HG02678 (cell line): ENCODE results near the gene MGAT3.

Source experiments
- ATAC-seq: cut with Tn5 transposase; IDR thresholded peaks from one replicate; pipeline ENCODE4 v1.9.1; 2021; ENCODE audit warnings: mild to moderate bottlenecking, moderate library complexity; ENCODE audit not compliant: unreplicated experiment

Gene MGAT3

DNA sequence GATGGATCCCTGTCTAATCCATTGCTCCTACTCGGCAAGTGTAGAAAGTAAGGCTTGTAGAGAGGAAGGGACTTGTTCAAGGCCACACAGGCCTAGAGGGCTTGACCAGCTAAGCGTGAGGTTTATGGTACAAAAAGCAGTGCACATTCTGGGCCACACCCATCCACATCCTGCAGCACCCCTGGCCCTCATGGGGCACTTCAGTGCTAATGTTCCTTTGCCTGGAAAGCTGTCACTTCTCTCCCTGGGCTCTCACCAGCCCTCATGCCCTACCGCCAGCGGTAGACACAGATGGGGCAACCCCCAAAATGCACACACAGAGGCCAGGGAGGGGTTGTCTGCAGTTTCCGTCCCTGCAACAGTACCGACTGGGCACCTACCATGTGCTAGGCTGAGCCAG is 7.1 kb upstream of the MGAT3 start:
- ATAC-seq: no peak

DNA sequence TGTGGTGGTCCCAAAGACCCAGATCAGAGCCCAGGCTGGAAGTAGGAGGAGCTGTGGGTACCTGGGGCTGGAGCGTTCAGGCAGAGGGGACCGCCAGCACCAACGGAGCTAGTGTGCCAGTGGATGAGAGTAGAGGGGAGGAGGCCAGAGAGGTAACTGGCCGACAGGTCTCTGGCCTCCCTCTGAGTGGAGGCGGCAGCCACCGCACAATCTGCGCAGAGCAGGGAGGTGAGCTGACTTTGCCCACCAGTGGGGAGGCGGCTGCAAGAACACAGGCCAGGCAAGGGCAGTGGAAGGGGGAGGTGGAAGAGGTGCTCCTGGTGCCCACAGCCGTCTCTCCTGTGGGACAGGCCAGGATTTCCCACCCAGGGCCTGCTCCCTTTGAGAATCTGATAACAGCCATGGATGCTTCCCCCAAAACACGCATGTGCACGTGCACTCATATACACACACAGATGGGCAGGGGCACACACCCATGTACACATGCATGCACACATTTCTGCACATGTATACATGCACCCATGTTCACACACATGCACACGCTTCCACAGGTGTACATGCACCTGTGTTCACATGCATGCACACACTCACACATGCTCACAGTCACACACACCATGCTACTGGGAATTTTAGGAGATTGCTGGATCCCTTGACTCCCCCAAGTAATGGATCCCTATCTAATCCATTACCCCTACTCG is 6.4 kb upstream of the MGAT3 start:
- ATAC-seq: no peak

DNA sequence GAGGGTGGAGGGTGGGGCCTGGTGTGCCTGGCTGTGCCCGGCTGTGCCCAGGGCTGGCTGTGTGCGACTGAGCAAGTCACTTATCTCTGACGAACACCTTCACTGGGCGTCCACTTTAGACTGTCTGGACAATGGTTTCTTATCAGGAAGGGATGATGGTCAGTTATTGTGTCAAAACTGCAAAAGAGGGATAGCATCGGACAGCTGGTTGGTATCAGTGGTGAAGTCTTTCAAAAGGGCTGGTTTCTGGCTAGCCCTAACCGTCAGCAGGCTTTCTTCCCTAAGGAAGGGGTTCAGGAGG is 4.1 kb upstream of the MGAT3 start:
- no peak for ATAC-seq

DNA sequence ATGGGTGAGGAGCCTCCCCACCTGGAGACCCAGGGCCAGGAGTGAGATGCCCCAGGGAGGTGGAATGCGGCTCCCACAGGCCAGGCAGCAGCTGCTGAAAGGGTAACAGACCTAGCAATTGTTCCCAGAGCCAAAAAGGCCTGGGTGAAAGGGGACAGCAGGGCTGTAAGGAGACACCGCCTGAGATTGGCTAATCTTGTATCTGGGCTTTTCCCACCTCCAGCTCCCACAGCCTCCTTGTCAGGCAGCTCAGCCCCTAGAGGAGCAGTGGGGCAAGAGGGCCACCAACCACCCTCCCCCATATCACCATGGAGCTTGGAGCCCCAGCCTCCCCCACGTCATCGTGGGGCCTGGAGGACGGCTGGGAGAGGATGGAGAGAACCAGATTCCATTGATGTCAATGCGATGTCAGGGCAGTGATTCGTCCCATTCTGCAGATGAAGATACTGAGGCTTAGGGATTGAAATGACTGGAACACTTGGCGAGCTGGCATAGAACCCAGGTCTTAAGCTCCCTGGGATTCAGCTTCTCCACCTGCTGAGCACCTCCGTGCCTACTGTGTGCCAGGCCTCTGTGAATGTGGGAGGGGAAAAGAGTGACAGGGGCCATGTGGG is 2.9 kb upstream of the MGAT3 start:
- no peak for ATAC-seq

DNA sequence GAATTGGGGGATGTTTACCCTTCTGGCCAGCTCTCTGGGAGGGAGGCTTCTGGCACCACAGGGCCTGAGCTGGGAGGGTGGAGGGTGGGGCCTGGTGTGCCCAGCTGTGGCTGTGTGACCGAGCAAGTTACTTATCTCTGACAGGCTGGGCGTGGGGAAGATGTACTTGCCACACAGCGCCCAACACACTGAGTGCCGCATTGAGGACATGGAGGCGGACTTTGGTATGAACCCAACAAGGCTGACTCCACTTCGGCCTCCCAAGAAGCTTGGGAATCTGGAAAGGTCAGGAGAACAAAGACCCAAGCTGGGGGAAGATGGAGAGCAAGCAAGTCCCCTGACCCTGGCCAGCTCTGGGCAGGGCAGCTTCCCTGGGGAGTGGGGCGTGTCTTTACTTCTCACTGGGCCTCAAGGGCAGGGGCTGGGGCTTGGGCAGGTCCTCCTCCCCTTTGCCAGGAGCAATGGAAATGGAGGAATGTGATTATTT is 2.4 kb upstream of the MGAT3 start:
- ATAC-seq: no peak

DNA sequence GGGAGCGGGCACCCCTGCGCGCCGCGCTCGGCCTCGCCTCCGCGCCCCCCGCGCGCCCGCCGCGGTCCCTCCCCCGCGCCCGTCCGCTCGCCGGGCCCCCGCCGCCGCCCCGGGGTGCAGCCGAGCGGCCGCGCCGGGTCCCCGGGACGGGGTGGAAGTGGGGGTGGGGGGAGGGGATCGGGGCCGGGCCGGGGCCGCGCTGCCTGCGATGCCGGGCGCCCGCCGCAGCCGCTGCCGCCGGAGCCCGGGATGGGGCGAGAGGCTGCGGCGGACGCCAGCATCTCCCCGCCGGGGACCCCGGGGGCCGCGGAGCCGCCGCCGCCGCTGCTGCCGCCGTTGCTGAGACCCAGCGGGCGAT is 365 bp downstream of the MGAT3 start:
- ATAC-seq: no peak

DNA sequence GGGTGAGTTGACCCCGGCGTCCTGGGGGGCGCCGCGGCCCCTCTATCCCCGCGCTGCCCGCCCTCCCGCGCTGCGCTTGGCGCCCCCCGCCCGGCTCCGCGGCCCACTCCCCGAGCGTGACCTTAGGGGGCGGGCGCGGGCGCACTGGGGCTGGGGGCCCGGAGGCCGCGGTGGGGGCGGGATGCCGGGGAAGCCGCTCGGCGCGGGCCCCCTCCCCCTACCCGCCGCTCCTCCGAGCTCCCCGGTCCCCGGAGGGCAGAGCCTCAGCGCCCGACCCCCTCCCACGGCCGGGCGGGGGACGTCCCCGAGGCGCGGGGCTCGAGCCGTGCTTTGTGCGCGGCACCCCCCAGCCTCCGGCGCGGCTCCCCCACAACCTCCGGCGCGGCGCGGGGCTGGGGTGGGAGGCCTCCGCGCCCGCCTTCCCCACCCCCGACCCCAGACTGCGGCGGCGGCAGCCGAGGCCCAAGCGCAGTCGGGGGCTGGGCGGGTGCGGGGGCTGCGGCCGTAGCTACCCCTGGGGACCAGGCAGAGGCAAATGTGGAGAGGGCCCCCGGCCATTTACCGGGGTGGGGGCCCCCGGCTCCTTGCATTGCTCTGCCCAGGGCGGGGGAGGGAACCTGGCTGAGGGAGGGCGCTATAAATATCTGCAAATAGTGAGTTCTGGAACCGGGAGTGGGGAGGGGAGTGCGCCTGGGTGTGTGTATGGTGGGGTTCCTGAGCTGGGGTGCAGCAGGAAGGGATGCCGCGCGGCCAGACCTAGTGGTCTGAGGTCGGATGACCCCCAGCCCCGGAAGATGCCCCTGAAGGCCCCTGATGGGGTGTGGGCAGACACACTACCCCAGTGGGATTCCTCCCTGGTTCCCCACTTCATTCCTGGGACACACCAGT is 988 bp downstream of the MGAT3 start:
- ATAC-seq: no peak

DNA sequence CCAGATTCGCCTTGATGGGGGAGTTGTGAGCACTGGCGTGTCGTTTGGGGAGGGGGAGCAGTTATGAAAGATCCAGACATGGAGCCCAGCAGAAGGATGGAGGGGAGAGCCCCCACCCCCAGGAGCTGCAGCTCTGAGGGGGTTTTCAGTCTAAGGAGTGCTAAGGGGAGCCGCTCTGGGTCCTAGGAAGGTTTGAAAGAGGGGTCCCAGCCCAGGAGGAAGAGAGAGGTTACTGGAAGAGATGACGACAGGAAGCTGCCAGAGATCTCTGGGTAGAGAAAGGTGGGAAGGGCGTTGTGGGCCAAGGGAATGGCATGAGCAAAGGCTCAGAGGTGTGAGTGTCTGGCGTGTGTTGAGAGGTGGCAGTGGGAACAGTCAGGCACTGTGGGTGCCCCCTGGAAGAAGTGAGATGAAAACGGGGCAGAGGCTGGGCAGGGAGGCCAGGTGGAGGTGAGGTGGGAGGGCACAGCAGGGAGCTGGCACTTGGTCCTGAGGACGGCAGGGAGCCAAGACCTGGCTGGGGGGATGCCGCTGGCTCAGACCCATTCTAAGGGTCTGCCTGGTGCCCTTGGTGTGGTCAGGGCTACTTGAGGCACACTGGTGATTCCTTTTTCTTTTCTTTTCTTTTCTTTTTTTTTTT is 1.8 kb downstream of the MGAT3 start:
- ATAC-seq: no peak

DNA sequence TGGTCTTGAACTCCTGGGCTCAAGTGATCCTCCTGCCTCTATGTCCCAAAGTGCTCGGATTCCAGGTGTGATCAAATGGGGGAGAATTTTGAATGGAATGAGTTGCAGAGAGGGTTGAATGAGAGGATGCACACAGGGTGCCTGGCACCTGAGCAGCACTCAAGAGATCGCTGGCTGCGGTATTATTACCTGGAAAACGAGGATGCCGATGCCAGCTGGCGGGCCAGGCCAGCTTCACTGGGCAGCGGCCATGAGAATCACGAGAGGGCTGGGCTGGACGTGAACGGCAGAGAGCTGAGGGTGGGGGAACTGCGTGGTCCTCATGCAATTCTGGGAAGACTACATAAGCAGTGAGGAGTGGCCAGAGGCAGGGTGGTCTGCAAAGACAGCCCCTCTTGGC is 2.9 kb downstream of the MGAT3 start:
- no peak for ATAC-seq

DNA sequence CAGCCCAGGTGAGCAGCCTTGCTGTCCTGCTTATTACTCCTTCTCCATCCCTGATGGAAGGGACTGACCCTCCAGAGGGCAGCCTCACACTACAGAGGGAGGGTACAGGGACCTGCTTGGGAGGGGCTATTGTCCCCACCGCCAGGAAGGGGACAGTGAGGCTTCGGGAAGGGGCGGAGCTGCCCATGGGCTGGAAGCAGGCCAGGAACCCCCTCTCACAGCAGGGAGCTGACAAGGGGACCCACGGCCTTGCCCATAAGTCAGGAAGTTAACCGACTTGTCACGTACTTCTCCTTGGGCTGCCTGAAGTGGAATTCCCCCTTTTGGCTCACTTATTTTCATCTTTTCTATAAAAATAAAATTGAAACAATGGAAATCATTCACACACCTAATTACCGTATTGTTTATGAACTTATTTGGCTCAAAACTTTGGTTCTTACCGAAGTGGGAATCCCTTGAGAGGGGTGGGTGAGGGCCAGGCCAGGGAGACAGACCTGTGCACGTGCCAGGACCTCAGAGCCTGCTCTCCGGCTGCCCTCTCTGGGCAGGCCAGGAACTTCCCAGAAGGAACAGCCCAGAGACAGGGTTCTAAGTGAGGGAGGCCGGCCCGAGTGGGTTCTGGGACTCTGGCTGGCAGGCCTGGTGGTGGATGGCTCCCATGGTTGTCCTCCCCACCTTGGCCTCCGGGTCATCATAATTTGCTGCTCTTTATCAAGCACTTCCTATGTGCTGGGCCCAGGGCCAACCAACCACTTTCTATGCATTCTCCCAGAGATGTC is 5.8 kb downstream of the MGAT3 start:
- no peak for ATAC-seq

DNA sequence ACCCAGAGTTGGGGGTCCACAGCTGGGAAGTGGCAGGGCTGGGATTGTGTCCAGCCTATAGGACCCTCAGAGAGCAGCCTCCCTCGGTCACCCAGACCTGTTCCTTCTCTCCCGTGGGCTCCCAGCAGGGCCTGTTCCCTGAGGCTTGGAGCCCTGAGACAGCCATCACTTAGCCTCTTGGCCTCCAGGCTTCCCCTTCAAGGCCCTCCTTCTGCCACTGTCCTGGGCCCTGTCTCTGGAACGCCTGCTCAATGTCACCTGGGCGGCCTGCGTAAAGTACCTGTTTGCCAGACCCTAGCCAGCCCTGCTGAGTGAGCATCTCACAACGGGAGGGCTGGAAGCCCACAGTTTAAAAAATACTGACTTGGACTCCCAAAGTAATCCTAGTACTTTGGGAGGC is 6.5 kb downstream of the MGAT3 start:
- no peak for ATAC-seq

DNA sequence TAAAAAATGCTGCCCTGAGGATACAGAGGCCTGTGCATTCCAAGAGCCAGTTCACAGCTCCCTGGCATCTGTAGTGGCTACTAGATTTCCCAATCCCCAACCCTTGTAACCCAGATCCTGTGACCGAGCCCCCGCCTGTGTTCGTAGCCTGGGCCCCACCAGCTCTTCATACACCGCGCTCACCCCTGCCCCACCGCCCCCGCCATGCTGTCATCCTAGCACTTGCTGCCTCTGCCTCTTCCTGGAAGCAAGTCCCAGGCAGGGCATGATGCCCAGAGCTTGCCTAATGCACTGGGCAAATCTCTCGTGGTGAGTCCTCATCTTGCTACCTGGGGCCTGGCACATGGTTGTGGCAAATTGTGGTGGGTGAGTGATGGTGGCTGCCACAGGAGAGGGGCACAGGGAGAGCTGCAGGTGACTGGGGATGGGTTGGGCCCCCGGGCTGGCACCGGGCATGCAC is 7.1 kb downstream of the MGAT3 start:
- ATAC-seq: no peak

DNA sequence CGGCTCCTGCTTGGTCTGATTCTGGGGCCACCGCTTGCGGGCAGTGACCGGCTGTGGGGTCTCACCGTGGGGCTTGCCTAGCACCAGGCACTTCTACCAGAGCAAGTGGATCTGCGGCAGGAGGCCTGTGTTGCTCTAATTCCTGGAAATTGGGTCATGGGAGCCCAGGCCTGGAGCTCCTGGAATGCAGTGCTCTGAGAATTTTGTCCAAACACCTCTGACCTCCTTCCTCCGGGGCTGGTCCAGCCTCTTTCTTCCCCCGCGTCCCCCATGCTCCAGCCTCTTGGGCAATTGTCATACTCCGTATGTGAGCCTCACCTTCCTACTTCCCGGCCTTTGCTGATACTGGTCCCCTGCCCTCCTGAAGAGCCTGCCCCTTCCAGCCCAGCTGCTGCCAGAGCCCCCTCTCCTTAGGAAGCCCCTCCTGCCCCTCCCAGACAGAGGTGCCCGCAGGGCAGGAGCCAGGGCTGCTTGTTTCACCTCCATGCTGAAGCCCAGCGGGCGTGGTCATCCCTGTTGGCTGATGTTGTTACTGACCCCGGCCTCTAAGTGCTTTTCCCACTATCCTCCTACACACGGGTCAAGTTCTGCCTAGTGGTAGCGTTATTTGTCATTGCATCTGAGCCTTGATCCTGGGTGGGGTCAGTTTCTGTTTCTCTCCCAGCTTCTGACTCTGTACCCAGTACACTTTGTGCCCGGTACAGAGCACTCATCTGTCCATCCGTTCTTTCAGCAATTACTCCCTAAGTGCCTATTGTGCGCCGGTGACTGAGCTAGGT is 9.6 kb downstream of the MGAT3 start:
- ATAC-seq: no peak

DNA sequence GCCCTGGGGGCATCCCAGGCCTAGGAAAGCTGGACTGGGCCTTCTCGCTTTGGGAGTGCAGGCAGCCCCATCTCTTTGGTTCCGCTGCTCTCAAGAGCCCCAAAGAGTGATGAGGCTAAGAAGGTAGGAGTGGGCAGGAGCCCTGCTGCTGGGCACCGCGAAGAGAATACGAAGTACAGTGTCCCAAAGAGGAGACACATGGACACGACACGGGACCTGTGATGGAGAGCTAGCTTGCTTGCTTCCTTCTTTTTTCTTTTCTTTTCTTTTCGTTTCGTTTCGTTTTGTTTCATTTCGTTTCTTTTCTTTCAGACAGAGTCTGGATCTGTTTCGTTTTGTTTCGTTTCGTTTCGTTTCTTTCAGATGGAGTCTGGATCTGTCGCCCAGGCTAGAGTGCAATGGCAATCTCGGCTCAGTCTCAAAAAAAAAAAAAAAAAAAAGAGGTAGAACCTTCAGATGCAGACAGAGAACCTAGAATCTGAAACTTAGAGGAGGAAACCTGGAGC is 10.6 kb downstream of the MGAT3 start:
- ATAC-seq: no peak

DNA sequence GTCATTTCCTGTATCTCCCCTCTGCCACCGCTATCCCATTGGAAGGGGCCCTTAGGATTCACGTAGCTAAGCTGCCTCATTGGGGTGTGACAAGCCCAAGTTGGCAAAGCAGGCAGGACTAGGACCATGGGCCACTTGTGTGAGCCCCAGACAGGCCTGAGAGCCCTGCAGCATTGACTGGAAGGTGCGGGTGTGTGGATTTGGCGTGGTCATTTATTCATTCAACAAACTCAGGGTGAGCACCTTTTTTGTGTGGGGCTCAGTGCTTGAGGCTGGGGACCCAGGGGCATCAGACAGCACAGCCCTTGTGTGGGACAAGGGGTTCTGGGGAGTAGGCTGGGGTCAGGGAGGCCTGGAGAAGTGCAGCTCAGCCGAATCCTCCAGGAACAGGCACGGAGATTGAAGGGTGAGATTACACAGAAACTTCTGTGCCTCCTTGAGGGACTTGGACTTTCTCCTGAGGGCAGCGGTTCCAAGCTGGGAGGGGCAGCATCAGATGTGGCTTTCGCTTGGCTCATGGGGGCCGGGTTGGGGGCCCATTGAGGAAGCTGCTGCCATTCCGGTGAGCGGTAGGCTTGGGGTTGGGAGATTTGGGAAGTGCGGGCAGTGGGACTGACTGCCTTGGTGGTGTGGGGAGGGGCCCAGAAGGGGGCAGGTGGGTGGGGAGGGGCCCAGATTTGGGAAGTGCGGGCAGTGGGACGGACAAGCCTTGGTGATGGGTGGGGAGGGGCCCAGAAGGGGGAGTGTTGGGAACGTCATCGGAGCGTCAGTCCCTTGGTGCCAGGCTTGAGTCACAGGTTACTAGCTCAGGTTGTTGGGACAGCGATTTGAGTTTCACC is 11.9 kb downstream of the MGAT3 start:
- no peak for ATAC-seq

DNA sequence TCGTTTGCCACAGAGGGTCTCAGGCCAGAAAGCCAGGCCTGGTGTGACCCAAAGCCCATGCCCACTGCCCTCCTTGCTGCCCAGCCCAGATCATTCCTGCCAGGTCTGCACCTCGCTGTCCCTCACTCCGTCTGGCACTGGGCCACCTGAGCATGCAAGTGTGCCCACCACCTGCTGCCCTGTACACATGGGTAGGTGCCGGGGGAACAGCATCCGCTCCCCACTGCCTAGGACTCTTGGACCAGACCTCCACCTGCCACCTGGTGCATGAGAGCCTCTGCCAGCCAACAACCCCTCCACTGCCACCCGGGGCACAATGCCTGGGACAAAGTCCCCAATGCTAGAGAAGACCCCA is 12.5 kb downstream of the MGAT3 start:
- ATAC-seq: no peak

DNA sequence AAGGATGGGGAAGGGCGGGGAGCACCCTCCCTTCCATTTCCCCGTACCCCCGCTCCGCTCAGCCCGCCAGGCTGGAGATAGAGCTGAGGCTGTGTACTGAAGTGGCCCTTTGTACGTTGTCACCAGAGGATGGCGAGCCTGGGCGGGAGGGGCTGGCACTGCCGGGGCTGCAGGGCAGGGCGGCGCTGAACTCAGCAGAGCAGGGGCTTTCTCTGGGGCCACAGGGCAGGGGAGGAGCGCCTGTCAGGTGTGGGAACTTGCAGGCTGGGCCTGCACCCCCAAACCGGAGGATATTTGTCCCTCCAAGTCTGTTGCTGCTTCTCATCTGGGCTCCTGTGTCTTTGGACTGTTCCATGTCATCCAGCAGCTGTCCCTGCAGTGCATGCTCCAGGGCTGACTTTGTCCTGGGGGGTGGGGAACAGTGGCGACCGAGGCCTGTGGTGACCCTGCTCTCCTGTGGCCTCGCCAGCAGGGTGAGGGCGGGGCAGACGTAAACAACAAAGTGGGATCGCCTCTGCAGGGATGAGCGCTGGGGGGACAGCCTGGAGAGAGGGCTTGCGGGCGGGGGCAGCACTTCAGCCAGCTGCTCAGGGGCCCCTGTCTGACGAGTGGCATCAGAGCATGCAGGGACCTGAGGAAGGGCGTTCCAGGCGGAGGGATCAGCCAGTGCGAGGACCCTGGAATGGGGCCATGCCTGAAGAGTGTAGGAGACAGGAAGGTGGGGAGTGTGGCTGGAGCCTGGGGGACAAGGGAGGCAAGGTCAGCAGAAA is 13.1 kb downstream of the MGAT3 start:
- ATAC-seq: no peak
